Measurements from ENCODE around the gene RFX2. TPM values are rescaled to one million over a fixed set of nuclear protein-coding genes. Genes with fewer than 3 reads are reported as not detected.

Gene RFX2
- total RNA-seq, 1 donor = 6.5 TPM

DNA sequence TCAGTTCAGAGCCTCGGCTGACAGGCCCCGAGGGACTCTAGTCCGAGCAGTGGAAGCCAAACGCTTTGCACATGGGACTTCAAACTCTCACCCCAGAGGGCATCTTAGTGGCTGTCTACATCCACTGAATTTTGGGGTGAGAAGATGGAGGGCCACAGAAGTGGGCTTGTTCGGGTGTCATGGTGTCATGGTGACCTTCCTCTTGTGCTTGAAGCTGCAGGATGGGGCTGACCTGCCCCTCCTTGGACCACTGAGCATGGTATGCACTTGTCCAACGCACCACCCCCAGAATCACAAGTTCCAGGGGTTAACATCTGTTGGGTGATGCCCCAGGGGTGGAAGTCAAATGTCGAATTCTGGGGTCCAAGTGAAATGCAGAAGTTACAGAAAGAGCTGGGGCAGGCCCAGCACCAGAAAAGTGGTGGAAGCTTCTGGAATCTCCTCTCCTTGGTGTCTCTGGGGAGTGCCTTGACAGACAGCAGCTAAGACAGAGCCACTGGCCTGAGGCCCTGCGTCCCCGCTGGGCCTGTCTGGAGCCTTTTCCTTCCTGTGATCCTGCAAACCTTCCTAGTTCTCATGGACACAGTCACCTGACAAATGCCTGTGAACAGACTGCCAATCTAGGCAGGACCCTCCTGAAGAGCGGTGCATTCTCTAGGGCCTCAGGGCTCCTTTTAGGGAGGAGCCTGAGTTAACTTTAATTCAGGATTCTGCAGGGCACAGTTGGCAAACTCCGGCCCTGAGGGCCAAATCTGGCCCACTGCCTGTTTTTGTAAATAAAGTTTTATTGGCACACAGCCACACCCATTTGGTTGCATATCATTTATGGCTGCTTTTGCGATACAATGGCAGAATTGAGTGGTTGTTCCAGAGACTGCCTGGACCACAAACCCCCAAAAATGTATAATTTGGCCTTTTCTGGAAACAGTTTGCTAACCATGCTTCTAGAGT, 67.2 kb downstream of the RFX2 start:
- TF ChIP-seq, protein P1, sequence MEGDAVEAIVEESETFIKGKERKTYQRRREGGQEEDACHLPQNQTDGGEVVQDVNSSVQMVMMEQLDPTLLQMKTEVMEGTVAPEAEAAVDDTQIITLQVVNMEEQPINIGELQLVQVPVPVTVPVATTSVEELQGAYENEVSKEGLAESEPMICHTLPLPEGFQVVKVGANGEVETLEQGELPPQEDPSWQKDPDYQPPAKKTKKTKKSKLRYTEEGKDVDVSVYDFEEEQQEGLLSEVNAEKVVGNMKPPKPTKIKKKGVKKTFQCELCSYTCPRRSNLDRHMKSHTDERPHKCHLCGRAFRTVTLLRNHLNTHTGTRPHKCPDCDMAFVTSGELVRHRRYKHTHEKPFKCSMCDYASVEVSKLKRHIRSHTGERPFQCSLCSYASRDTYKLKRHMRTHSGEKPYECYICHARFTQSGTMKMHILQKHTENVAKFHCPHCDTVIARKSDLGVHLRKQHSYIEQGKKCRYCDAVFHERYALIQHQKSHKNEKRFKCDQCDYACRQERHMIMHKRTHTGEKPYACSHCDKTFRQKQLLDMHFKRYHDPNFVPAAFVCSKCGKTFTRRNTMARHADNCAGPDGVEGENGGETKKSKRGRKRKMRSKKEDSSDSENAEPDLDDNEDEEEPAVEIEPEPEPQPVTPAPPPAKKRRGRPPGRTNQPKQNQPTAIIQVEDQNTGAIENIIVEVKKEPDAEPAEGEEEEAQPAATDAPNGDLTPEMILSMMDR (IDR thresholded peaks at IDR 0.05; ENCODE audit: insufficient read depth, low read depth, low read length) = no peak
- DNase-seq (ENCODE audit: low read depth) = no peak
- H3K4me3 ChIP-seq (ENCODE audit: low read depth, low read length) = no peak overlapping the region

DNA sequence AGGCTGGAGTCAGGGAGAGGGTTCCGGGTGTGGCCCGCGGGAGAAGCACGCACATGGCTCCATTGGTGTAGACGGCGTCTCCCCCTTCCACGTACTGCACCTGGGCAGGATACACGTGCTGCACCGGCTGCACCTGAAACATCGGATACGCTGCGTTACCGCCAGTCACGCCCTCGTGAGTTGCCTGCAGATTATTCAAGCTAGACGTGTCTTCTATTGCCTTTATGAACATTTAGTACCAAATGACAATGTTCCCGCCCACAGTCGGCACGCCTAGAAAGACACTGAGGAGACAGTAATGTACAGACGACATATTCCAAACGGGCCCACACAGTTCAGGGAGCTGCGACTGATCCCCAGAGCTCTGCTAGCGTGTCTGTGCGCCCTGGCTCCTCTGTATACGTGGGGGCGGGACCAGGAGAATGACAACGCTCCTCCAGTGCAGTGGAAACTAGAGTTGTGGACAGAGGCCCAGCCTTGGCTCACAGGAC, 68.3 kb downstream of the RFX2 start:
- H3K4me3 ChIP-seq (ENCODE audit: low read depth, low read length) = no peak overlapping the region
- no peak for DNase-seq (ENCODE audit: low read depth)
- TF ChIP-seq, protein P1 (IDR thresholded peaks at IDR 0.05; ENCODE audit: insufficient read depth, low read depth, low read length) = no peak

DNA sequence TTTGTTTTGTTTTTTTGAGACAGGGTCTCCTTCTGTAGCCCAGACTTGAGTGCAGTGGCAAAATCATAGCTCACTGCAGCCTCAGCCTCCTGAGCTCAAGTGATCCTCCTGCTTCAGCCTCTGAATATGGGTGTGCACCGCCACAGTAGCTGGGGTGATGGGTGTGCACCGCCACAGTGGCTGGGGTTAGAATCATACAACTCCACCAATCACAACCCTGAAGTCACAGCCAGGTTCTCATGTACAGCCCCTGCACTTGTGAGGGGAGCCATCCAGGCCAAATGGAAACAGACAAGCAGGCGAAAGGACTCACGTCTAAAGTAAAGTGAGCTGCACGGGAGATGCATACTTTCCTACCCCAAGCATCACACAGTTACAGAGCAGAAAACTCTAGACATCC, 69.2 kb downstream of the RFX2 start:
- DNase-seq (ENCODE audit: low read depth) = no peak
- TF ChIP-seq, protein P1 (IDR thresholded peaks at IDR 0.05; ENCODE audit: insufficient read depth, low read depth, low read length) = no peak
- no peak overlapping the region for H3K4me3 ChIP-seq (ENCODE audit: low read depth, low read length)

DNA sequence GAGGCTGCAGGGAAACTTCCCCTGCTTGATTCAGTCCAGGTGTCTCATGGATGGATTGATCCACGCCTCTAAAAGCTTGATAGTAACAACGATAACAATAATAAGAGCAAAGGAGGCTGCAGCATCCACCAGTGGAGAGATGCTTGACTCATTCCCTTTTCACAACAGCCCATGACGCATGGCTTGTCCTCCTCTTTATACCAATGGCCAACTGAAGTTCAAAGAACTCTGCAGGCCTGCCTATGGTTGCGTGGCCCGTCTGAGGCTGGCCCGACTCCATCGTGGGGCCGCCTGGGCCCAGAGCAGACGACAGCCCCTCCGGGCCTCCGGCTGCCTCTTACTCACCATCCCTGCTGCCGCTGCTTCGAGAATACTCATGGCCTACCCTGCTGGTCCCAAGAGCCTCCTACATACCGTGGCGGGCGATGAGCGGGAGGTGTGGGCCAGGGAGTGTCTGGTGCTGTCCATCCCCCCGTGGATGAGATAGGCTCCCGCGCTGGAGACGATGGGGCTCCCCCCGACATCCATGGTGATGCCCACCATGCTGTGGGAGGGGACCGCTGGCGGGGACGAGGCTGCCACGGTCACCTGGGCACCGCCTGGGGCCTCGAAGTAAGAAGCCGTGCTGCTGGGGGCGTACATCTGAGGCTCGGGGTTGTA, 70.6 kb downstream of the RFX2 start:
- DNase-seq (ENCODE audit: low read depth) = no peak
- H3K4me3 ChIP-seq (ENCODE audit: low read depth, low read length) = no peak overlapping the region
- TF ChIP-seq, protein P1 (IDR thresholded peaks at IDR 0.05; ENCODE audit: insufficient read depth, low read depth, low read length) = no peak

DNA sequence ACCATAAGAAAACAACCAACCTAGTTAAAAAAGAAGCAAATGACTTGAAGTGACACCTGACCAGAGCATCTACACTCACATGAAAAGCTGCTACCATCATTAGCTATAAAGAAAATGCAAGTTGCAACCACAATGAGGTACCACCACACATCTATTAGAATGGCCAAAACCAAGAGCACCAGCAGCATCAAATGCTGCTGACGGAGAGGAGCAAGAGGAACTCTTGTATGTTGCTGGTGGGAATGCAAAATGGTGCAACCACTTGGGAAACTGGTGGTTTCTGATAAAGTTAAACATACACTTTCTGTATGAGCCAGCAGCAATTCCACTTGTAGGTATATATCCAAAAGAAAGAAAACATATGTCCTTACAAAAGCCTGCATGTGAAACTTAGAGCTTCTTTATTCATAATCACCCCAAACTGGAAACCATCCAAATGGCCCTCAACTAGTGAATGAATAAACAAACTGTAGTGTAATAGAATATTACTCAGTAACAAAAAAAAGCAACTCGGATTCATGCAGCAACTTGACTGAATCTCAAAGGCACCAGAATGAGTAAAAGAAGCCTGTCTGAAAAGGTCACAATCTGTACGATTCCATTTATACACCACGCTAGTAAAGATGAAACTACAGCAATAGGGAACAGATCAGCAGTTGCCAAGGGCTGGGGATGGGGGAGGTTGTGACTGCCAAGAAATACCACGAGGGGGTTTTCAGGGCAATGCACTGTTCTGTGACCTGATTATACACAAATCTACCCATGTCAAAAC, 71.5 kb downstream of the RFX2 start:
- TF ChIP-seq, protein P1 (IDR thresholded peaks at IDR 0.05; ENCODE audit: insufficient read depth, low read depth, low read length) = no peak
- no peak overlapping the region for H3K4me3 ChIP-seq (ENCODE audit: low read depth, low read length)
- DNase-seq (ENCODE audit: low read depth) = no peak

DNA sequence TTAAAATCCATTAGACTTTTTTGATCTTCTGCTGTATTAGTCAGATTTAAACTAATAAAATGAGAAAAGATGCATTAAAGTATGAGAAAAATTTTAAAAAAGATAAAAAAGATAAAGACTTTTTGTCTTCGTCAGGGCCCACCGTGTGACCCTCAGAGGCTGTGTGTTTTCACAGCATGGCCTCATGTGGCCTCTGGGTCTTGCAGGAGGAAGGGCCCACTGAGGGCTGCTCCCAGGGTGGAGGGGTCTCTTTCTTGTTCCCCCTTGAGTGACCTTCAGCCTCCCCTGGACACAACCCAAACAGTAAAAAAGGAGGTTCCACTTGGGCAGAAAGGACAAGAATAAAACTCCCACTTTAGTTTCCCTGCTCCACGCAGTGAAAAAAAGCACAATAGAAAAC, 75.3 kb downstream of the RFX2 start:
- no peak for DNase-seq (ENCODE audit: low read depth)
- TF ChIP-seq, protein P1 (IDR thresholded peaks at IDR 0.05; ENCODE audit: insufficient read depth, low read depth, low read length) = no peak
- H3K4me3 ChIP-seq (ENCODE audit: low read depth, low read length) = no peak overlapping the region
